GM12872 (cell line): ENCODE results near the gene TOPAZ1.

ENCODE experiments used
- TF ChIP-seq, protein P1 (sequence below): IDR thresholded peaks from 3 replicates; pipeline ENCODE4 v1.5.1; 2011; ENCODE audit warnings: low read depth, mild to moderate bottlenecking, low read length, moderate library complexity; ENCODE audit not compliant: insufficient read depth

The TOPAZ1 gene

GRCh38 chr3:44242721-44243120 lies 1.0 kb downstream of the TOPAZ1 start:
- TF ChIP-seq, protein P1, sequence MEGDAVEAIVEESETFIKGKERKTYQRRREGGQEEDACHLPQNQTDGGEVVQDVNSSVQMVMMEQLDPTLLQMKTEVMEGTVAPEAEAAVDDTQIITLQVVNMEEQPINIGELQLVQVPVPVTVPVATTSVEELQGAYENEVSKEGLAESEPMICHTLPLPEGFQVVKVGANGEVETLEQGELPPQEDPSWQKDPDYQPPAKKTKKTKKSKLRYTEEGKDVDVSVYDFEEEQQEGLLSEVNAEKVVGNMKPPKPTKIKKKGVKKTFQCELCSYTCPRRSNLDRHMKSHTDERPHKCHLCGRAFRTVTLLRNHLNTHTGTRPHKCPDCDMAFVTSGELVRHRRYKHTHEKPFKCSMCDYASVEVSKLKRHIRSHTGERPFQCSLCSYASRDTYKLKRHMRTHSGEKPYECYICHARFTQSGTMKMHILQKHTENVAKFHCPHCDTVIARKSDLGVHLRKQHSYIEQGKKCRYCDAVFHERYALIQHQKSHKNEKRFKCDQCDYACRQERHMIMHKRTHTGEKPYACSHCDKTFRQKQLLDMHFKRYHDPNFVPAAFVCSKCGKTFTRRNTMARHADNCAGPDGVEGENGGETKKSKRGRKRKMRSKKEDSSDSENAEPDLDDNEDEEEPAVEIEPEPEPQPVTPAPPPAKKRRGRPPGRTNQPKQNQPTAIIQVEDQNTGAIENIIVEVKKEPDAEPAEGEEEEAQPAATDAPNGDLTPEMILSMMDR, result no peak

DNA sequence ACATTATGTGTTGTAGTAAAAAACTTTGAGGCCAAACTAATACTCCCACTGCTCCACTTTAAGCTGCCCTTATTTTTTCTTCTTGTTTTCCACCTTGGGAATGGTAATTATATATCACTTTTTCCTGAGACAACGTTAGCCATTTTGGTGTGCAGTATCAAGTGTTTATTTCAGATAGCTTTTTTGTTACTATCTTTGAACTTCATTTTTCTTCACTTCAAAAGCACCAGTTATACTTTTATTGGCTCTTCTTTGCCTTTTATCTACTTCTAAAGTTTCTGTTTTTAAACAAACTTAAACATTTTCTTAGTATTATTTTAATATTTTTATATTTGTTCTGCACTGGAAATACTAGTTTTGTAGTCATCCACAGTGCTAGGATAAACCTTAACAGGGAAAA lies 6.5 kb downstream of the TOPAZ1 start:
- TF ChIP-seq, protein P1, result no peak

DNA sequence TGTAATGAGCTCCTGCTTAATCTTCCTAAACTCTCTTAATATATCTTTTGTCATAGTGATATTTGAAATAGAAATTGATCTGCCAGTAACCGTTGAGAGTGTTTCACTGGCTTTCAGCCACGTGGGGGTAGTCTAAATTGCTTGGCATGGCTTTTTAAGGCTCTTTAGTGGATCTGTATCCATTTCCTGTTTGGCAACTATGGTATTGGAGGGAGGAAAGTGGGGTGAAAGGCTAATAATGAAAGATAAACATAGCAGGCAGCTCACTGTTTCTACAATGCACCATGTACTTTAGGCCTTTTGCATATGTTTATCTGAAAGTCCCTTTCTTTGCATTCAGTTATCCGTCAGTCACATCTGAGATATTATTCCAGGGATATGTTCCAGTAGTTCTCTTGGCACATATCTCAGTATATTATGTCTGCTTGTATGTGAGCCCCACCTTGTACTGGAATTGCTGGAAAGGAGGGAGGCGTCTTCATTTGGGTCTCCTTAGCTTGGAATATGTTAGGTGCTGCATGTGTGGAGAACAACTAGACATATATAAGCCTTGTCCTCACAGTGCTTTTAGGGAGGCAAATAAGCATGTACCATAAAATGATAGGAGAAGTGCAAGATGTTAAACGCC lies 10.8 kb downstream of the TOPAZ1 start:
- TF ChIP-seq, protein P1, result no peak

DNA sequence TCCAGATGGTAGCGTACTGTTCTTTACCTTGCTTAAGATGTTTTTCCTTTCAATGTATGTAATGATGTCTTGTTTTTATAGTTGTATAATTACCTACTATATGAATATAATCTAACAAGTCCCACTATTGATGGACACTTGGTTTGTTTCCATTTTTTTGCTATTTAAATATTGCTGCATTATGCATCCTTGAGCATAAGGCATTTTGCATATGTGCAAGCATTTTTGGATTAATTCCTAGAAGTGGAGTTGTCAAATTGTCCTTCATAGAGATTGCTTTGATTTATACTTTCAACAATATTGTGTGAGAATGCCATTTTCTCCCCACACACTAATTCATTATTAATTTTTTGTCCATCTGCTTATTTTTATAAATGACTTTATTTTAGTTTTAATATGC lies 17.7 kb downstream of the TOPAZ1 start:
- TF ChIP-seq, protein P1, result no peak

GRCh38 chr3:44264146-44264545 lies 22.5 kb downstream of the TOPAZ1 start:
- TF ChIP-seq, protein P1, result no peak

DNA sequence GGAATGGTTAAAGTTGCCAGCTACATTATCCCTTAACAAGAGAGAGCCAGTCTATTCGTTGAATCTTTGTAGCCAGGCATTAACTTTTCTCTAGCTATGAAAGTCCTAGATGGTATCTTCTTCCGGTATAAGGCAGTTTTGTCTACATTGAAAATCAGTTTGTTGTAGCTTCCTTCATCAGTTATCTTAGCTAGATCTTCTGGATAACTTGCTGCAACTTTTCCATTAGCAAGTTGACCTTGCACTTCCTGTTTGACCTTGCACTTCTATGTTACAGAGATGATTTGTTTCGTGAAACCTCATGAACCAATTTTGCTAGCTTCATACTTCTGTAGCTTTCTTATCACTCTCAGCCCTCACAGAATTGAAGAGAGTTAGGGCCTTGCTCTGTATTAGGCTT lies 24.1 kb downstream of the TOPAZ1 start:
- TF ChIP-seq, protein P1, result no peak

DNA sequence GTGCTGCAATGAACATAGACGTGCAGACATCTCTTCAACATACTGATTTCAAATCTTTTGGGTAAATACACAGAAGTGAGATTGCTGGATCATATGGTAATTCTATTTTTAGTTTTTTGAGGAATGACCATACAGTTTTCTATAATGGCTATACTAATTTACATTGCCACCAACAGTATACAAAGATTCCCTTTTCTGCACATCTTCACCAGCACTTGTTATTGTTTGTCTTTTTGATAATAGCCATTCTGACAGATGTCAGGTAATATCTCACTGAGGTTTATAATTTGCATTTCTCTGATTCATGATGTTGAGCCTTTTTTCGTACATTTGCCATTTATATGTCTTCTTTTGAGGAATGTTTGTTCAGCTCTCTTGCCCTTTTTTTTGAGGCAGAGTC lies 30.5 kb downstream of the TOPAZ1 start:
- TF ChIP-seq, protein P1, result no peak
